Activated CD8-positive, alpha-beta T cell treated with anti-CD3 and anti-CD28 coated beads for 36 hours (primary cell): ENCODE results near the gene CDCA8. TPM values are rescaled to one million over a fixed set of nuclear protein-coding genes. Genes with fewer than 3 reads are reported as not detected.

Source experiments
- ATAC-seq: fragments of 200-7000 bp; cut with Tn5 transposase; one replicate; pipeline ENCODE4 v1.10.0; 2021; ENCODE audit warnings: mild to moderate bottlenecking, moderate library complexity
- CTCF ChIA-PET: fragments of 350-600 bp; sonication (Branson Sonifier 250); formaldehyde crosslinking; loops from one replicate; lab custom pipeline; 2021; ENCODE audit warnings: antibody characterized with exemption; lab: Charles Lee
- POLR2A ChIA-PET: fragments of 350-600 bp; sonication (Branson Sonifier 250); formaldehyde crosslinking; loops from one replicate; lab custom pipeline; 2021; ENCODE audit warnings: antibody characterized with exemption; lab: Charles Lee
- DNase-seq: peaks from one replicate; pipeline ENCODE4 v3.0.0-alpha.2; 2020
- H3K27ac Mint-ChIP-seq: one replicate; pipeline ENCODE4 v1.8.0; 2021; ENCODE audit warnings: mild to moderate bottlenecking, mixed read lengths
- H3K27me3 Mint-ChIP-seq: one replicate; pipeline ENCODE4 v1.8.0; 2021; ENCODE audit warnings: mixed read lengths
- H3K36me3 Mint-ChIP-seq: one replicate; pipeline ENCODE4 v1.8.0; 2021; ENCODE audit warnings: low read depth, mixed read lengths
- H3K4me1 Mint-ChIP-seq: one replicate; pipeline ENCODE4 v1.8.0; 2021; ENCODE audit warnings: low read depth, mixed read lengths
- H3K4me3 Mint-ChIP-seq: one replicate; pipeline ENCODE4 v1.8.0; 2021; ENCODE audit warnings: mild to moderate bottlenecking, moderate library complexity, mixed read lengths
- H3K9me3 Mint-ChIP-seq: one replicate; pipeline ENCODE4 v1.8.0; 2021; ENCODE audit warnings: mixed read lengths
- CTCF ChIP-seq: fragments of 200-600 bp; IDR thresholded peaks from one replicate; pipeline ENCODE4 v1.8.0; 2022; ENCODE audit warnings: antibody characterized with exemption, mild to moderate bottlenecking
- intact Hi-C: fragments of 100-400 bp; cut with micrococcal nuclease; formaldehyde crosslinking; loops from one replicate; pipeline ENCODE4 v1.10.0; 2022
- total RNA-seq, 2 experiments: library from RNA; stranded (reverse); gene quantifications; one replicate each; pipeline ENCODE4 v1.2.3, GENCODE V29; 2021

The CDCA8 gene
- total RNA-seq, 2 experiments from 2014 or later = 53.7 to 56.0 TPM

GRCh38 chr1:37722181-37723071 lies 30.1 kb downstream of the CDCA8 start:
- H3K27me3 Mint-ChIP-seq = peaks cover 4% of the 10 kb centered on the region
- CTCF ChIA-PET = no interaction called here
- ATAC-seq (no peak), DNase-seq (no peak)
- intact Hi-C loops = no loop called here
- no peaks in the 10 kb centered on the region for H3K36me3 Mint-ChIP-seq
- TF ChIP-seq CTCF = no peak
- no peak overlapping the region for H3K4me3 Mint-ChIP-seq
- POLR2A ChIA-PET = interaction anchor here (1.5 kb wide), 1 partner anchor 11 kb away, joined by 3 read pairs; no protein-coding TSS in a partner anchor
- H3K4me1 Mint-ChIP-seq = no peaks in the 10 kb centered on the region
- no peaks in the 10 kb centered on the region for H3K9me3 Mint-ChIP-seq
- H3K27ac Mint-ChIP-seq = no peak overlapping the region

DNA sequence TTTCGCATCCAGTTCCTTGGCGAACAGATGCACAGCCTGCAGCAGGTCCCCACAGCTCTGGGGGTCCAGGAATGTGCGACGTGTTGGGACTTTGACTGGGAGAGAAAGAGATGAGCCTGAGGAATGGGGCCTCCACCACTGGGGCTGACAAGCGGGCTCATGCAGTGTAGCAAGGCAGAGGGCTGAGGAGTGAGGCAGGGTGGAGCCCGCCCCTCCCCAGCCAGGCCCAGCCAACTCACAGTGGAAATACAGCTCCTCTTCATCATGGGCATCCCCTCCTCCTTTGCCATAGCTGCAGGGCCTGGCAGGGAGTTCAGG lies 30.7 kb downstream of the CDCA8 start:
- no peaks in the 10 kb centered on the region for H3K9me3 Mint-ChIP-seq
- TF ChIP-seq CTCF = no peak
- H3K4me1 Mint-ChIP-seq = no peaks in the 10 kb centered on the region
- CTCF ChIA-PET = no interaction called here
- no peaks in the 10 kb centered on the region for H3K36me3 Mint-ChIP-seq
- no peak overlapping the region for H3K4me3 Mint-ChIP-seq
- DNase-seq (no peak), ATAC-seq (no peak)
- intact Hi-C loops = no loop called here
- H3K27me3 Mint-ChIP-seq = peaks cover 10% of the 10 kb centered on the region
- H3K27ac Mint-ChIP-seq = no peak overlapping the region
- POLR2A ChIA-PET = no interaction called here

- TF ChIP-seq CTCF = no peak
- ATAC-seq (no peak), DNase-seq (no peak)
- Mint-ChIP-seq H3K27ac (no peak overlapping the region), H3K27me3 (peaks cover 13% of the 10 kb centered on the region), H3K9me3 (no peaks in the 10 kb centered on the region), H3K4me1 (no peaks in the 10 kb centered on the region), H3K4me3 (no peak overlapping the region), H3K36me3 (no peaks in the 10 kb centered on the region)
- ChIA-PET CTCF (no interaction called here), POLR2A (interaction anchor here (0.6 kb wide), 1 partner anchor 85 kb away, joined by 3 read pairs; no protein-coding TSS in a partner anchor)
- intact Hi-C loops = no loop called here
Observed at GRCh38 chr1:37723390-37724078, 31.2 kb downstream of the CDCA8 start.

- Mint-ChIP-seq H3K36me3 (no peaks in the 10 kb centered on the region), H3K27ac (no peak overlapping the region), H3K27me3 (peaks cover 13% of the 10 kb centered on the region), H3K9me3 (no peaks in the 10 kb centered on the region), H3K4me3 (no peak overlapping the region), H3K4me1 (no peaks in the 10 kb centered on the region)
- DNase-seq = no peak
- ATAC-seq = no peak
- ChIA-PET CTCF (no interaction called here), POLR2A (no interaction called here)
- no peak for TF ChIP-seq CTCF
- intact Hi-C loops = no loop called here
Observed at GRCh38 chr1:37724575-37724974, 32.3 kb downstream of the CDCA8 start.
